DOHH2 (cell line): Measurements from ENCODE around the gene FETUB.
"Not testable (repeated sequence)": the region's sequence is repeated elsewhere in the genome, so short reads cannot be mapped to it uniquely, and the experiment has no call there.

ENCODE experiments used
- H3F3A ChIP-seq: fragments of 200-600 bp; sonication (generic), shearing (Covaris generic); 2 replicates; pipeline ENCODE4 v1.6.0; 2016; ENCODE audit warnings: antibody characterized with exemption, mild to moderate bottlenecking; ENCODE audit not compliant: control insufficient read depth, insufficient read depth
- H3K27ac ChIP-seq: fragments of 200-600 bp; sonication (generic); 2 replicates; pipeline ENCODE4 v1.5.1; 2014; ENCODE audit warnings: low read depth, mild to moderate bottlenecking, low read length, moderate library complexity
- H3K27me3 ChIP-seq: fragments of 200-600 bp; sonication (generic); 2 replicates; pipeline ENCODE4 v1.6.1; 2014; ENCODE audit warnings: mild to moderate bottlenecking, low read length, mixed read lengths; ENCODE audit not compliant: control insufficient read depth
- H3K36me3 ChIP-seq: fragments of 200-600 bp; sonication (generic); 2 replicates; pipeline ENCODE4 v1.6.1; 2014; ENCODE audit warnings: mild to moderate bottlenecking, low read length, moderate library complexity, mixed read lengths; ENCODE audit not compliant: control insufficient read depth
- H3K4me1 ChIP-seq: fragments of 200-600 bp; sonication (generic); 2 replicates; pipeline ENCODE4 v1.6.1; 2014; ENCODE audit warnings: mild to moderate bottlenecking, low read length, mixed read lengths; ENCODE audit not compliant: control insufficient read depth
- H3K4me2 ChIP-seq: fragments of 200-600 bp; sonication (generic); 2 replicates; pipeline ENCODE4 v1.6.0; 2014; ENCODE audit warnings: mild to moderate bottlenecking, low read length, moderate library complexity
- H3K4me3 ChIP-seq: fragments of 200-600 bp; sonication (generic); 2 replicates; pipeline ENCODE4 v1.5.1; 2014; ENCODE audit warnings: mild to moderate bottlenecking, low read length, mixed read lengths
- H3K79me2 ChIP-seq: fragments of 200-600 bp; sonication (generic); 2 replicates; pipeline ENCODE4 v1.6.1; 2014; ENCODE audit warnings: mild to moderate bottlenecking, low read length, mixed read lengths; ENCODE audit not compliant: control insufficient read depth
- H3K9me2 ChIP-seq: fragments of 200-600 bp; sonication (generic); replicated peaks from 2 replicates; pipeline ENCODE4 v1.6.1; 2014; ENCODE audit warnings: mild to moderate bottlenecking, low read length, mixed read lengths; ENCODE audit not compliant: control insufficient read depth
- H3K9me3 ChIP-seq: fragments of 200-600 bp; sonication (generic); 2 replicates; pipeline ENCODE4 v1.6.1; 2014; ENCODE audit warnings: antibody characterized with exemption, low read length, mixed read lengths; ENCODE audit not compliant: control insufficient read depth, insufficient read depth
- H4K20me1 ChIP-seq: fragments of 200-600 bp; sonication (generic); 2 replicates; pipeline ENCODE4 v1.6.0; 2014; ENCODE audit warnings: low read depth, mild to moderate bottlenecking, antibody characterized with exemption, low read length, moderate library complexity; ENCODE audit not compliant: control insufficient read depth, insufficient read depth
- EZH2phosphoT487 ChIP-seq: fragments of 200-600 bp; sonication (generic); IDR thresholded peaks from 2 replicates; pipeline ENCODE4 v1.6.1; 2017; ENCODE audit warnings: borderline replicate concordance, mild to moderate bottlenecking, antibody characterized with exemption, low read length, moderate library complexity, mixed read lengths
- TF ChIP-seq, protein P1 (sequence below): fragments of 200-600 bp; sonication (generic); IDR thresholded peaks from one replicate; pipeline ENCODE4 v1.5.1; 2014; ENCODE audit warnings: antibody characterized with exemption, mild to moderate bottlenecking, low read depth, low read length; ENCODE audit not compliant: poor library complexity, severe bottlenecking

FETUB gene

GRCh38 chr3:186687120-186687651, 47.0 kb downstream of the FETUB start:
- TF ChIP-seq, protein P1, sequence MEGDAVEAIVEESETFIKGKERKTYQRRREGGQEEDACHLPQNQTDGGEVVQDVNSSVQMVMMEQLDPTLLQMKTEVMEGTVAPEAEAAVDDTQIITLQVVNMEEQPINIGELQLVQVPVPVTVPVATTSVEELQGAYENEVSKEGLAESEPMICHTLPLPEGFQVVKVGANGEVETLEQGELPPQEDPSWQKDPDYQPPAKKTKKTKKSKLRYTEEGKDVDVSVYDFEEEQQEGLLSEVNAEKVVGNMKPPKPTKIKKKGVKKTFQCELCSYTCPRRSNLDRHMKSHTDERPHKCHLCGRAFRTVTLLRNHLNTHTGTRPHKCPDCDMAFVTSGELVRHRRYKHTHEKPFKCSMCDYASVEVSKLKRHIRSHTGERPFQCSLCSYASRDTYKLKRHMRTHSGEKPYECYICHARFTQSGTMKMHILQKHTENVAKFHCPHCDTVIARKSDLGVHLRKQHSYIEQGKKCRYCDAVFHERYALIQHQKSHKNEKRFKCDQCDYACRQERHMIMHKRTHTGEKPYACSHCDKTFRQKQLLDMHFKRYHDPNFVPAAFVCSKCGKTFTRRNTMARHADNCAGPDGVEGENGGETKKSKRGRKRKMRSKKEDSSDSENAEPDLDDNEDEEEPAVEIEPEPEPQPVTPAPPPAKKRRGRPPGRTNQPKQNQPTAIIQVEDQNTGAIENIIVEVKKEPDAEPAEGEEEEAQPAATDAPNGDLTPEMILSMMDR = no peak
- no peak for TF ChIP-seq EZH2phosphoT487
- no peaks in the 10 kb centered on the region for H3K9me2 ChIP-seq
- no peak overlapping the region for H3K27ac ChIP-seq
- H4K20me1 ChIP-seq = no peaks in the 10 kb centered on the region
- no peak overlapping the region for H3K4me2 ChIP-seq
- H3F3A ChIP-seq = no peaks in the 10 kb centered on the region
- H3K27me3 ChIP-seq = peaks cover 11% of the 10 kb centered on the region; the same call in 1 of the 2 replicates
- H3K36me3 ChIP-seq = no peaks in the 10 kb centered on the region
- H3K4me1 ChIP-seq = no peaks in the 10 kb centered on the region
- H3K9me3 ChIP-seq = peaks cover 8% of the 10 kb centered on the region
- no peaks in the 10 kb centered on the region for H3K79me2 ChIP-seq
- no peak overlapping the region for H3K4me3 ChIP-seq

- peaks cover 12% of the 10 kb centered on the region; the same call in 1 of the 2 replicates for H3K27me3 ChIP-seq
- not testable (repeated sequence) for H3K4me1 ChIP-seq, H3K27ac ChIP-seq, H3F3A ChIP-seq, H3K9me3 ChIP-seq, H3K36me3 ChIP-seq, H3K4me2 ChIP-seq, H3K4me3 ChIP-seq, H3K79me2 ChIP-seq, H4K20me1 ChIP-seq, H3K9me2 ChIP-seq
Observed at GRCh38 chr3:186690304-186690703, 50.1 kb downstream of the FETUB start.

- no peaks in the 10 kb centered on the region for H3K79me2 ChIP-seq
- no peaks in the 10 kb centered on the region for H3K4me1 ChIP-seq
- no peaks in the 10 kb centered on the region for H3K9me3 ChIP-seq
- no peak overlapping the region for H3K4me2 ChIP-seq
- no peaks in the 10 kb centered on the region for H3F3A ChIP-seq
- H3K4me3 ChIP-seq = no peak overlapping the region
- no peaks in the 10 kb centered on the region for H3K36me3 ChIP-seq
- no peak for TF ChIP-seq EZH2phosphoT487
- no peaks in the 10 kb centered on the region for H3K9me2 ChIP-seq
- H3K27me3 ChIP-seq = peaks cover 12% of the 10 kb centered on the region; the same call in 1 of the 2 replicates
- no peaks in the 10 kb centered on the region for H4K20me1 ChIP-seq
- H3K27ac ChIP-seq = no peak overlapping the region
Observed at GRCh38 chr3:186691676-186692075, 51.5 kb downstream of the FETUB start.

GRCh38 chr3:186693843-186694242, 53.6 kb downstream of the FETUB start:
- Histone ChIP-seq H3K9me3 (no peaks in the 10 kb centered on the region), H3K27ac (no peak overlapping the region), H3K27me3 (peaks cover 12% of the 10 kb centered on the region; the same call in 1 of the 2 replicates), H3K9me2 (no peaks in the 10 kb centered on the region), H3K4me3 (no peak overlapping the region), H3K4me1 (no peaks in the 10 kb centered on the region), H3K79me2 (no peaks in the 10 kb centered on the region), H3K36me3 (no peaks in the 10 kb centered on the region), H3K4me2 (no peak overlapping the region), H3F3A (no peaks in the 10 kb centered on the region), H4K20me1 (no peaks in the 10 kb centered on the region)
- TF ChIP-seq, protein P1 = no peak
- no peak for TF ChIP-seq EZH2phosphoT487
